Measurements from ENCODE around the gene ZBED4. TPM values are rescaled to one million over a fixed set of nuclear protein-coding genes. Genes with fewer than 3 reads are reported as not detected.

The ZBED4 gene
- total RNA-seq, 1 donor from 2014 or later, result 43.8 TPM

- Mint-ChIP-seq H3K36me3 (ENCODE audit: low read depth) (no peaks in the 10 kb centered on the region), H3K9me3 (no peaks in the 10 kb centered on the region), H3K4me1 (peaks cover 25% of the 10 kb centered on the region), H3K27ac (ENCODE audit: unreplicated experiment) (peak overlapping the region; percentile 46), H3K27me3 (ENCODE audit: low read depth) (no peaks in the 10 kb centered on the region), H3K4me3 (no peak overlapping the region)
- TF ChIP-seq CTCF (conservative IDR thresholded peaks at IDR 0.05), result no peak
- DNase-seq (ENCODE audit: low read depth, low spot score), result no peak
Measured at GRCh38 chr22:49925525-49926128, 72.0 kb downstream of the ZBED4 start.

GRCh38 chr22:49926916-49927315 is 73.3 kb downstream of the ZBED4 start:
- no peak for TF ChIP-seq CTCF (conservative IDR thresholded peaks at IDR 0.05)
- Mint-ChIP-seq H3K27me3 (ENCODE audit: low read depth) (peaks cover 4% of the 10 kb centered on the region), H3K36me3 (ENCODE audit: low read depth) (no peaks in the 10 kb centered on the region), H3K27ac (ENCODE audit: unreplicated experiment) (peak overlapping the region; percentile 91), H3K4me3 (peak overlapping the region; percentile 54), H3K4me1 (peaks cover 30% of the 10 kb centered on the region), H3K9me3 (no peaks in the 10 kb centered on the region)
- no peak for DNase-seq (ENCODE audit: low read depth, low spot score)

- Mint-ChIP-seq H3K4me3 (peak overlapping the region; percentile 54), H3K27ac (ENCODE audit: unreplicated experiment) (no peak overlapping the region)
Measured at GRCh38 chr22:49927483-49928184, 74.0 kb downstream of the ZBED4 start.

GRCh38 chr22:49928185-49928495 is 74.5 kb downstream of the ZBED4 start:
- no peak overlapping the region for H3K4me3 Mint-ChIP-seq

More at GRCh38 chr22:49927483-49928184, 74.0 kb downstream of the ZBED4 start:
- Mint-ChIP-seq H3K27me3 (ENCODE audit: low read depth) (peaks cover 4% of the 10 kb centered on the region), H3K4me1 (peaks cover 30% of the 10 kb centered on the region), H3K36me3 (ENCODE audit: low read depth) (no peaks in the 10 kb centered on the region), H3K9me3 (no peaks in the 10 kb centered on the region)
- DNase-seq (ENCODE audit: low read depth, low spot score), result no peak
- TF ChIP-seq CTCF (conservative IDR thresholded peaks at IDR 0.05), result no peak

GRCh38 chr22:49928555-49929210 is 75.0 kb downstream of the ZBED4 start:
- no peak for TF ChIP-seq CTCF (conservative IDR thresholded peaks at IDR 0.05)
- Mint-ChIP-seq H3K4me3 (no peak overlapping the region), H3K4me1 (peaks cover 30% of the 10 kb centered on the region), H3K27ac (ENCODE audit: unreplicated experiment) (no peak overlapping the region), H3K9me3 (no peaks in the 10 kb centered on the region), H3K36me3 (ENCODE audit: low read depth) (no peaks in the 10 kb centered on the region), H3K27me3 (ENCODE audit: low read depth) (peaks cover 4% of the 10 kb centered on the region)
- DNase-seq (ENCODE audit: low read depth, low spot score), result no peak

More at GRCh38 chr22:49928185-49928495, 74.5 kb downstream of the ZBED4 start:
- H3K36me3 Mint-ChIP-seq (ENCODE audit: low read depth), result no peaks in the 10 kb centered on the region
- H3K9me3 Mint-ChIP-seq, result no peaks in the 10 kb centered on the region
- H3K4me1 Mint-ChIP-seq, result peaks cover 32% of the 10 kb centered on the region
- no peak for TF ChIP-seq CTCF (conservative IDR thresholded peaks at IDR 0.05)
- H3K27ac Mint-ChIP-seq (ENCODE audit: unreplicated experiment), result no peak overlapping the region
- H3K27me3 Mint-ChIP-seq (ENCODE audit: low read depth), result peaks cover 4% of the 10 kb centered on the region
- no peak for DNase-seq (ENCODE audit: low read depth, low spot score)

Measured in neural crest cell (in vitro differentiated cells).